ENCODE data around the gene CSNK2B.
"Not testable (repeated sequence)": the region's sequence is repeated elsewhere in the genome, so short reads cannot be mapped to it uniquely, and the experiment has no call there.

CSNK2B gene

GRCh38 chr6:31691078-31691463 is 25.2 kb downstream of the CSNK2B start:
- DNase-seq: no peak

- no peak for DNase-seq
Observed at GRCh38 chr6:31691564-31692108, 25.8 kb downstream of the CSNK2B start.

- no peak for DNase-seq
Observed at GRCh38 chr6:31692353-31692752, 26.5 kb downstream of the CSNK2B start.

- DNase-seq: no peak
Observed at GRCh38 chr6:31692886-31693285, 27.0 kb downstream of the CSNK2B start.

- DNase-seq: no peak
Observed at GRCh38 chr6:31693535-31693934, 27.7 kb downstream of the CSNK2B start.

GRCh38 chr6:31697555-31697954 is 31.7 kb downstream of the CSNK2B start:
- DNase-seq: no peak

GRCh38 chr6:31700740-31701401 is 35.0 kb downstream of the CSNK2B start:
- DNase-seq: no peak

- DNase-seq: no peak
Observed at GRCh38 chr6:31701666-31702404, 36.0 kb downstream of the CSNK2B start.

- DNase-seq: no peak
Observed at GRCh38 chr6:31702405-31702818, 36.5 kb downstream of the CSNK2B start.

- peak; percentile 97 for DNase-seq
Observed at GRCh38 chr6:31702819-31703716, 37.2 kb downstream of the CSNK2B start, which contains the start of gene ABHD16A. Gene ABHD16A (minus strand): TSS chr6:31703324. CDS start chr6:31703281, 43 bp downstream.

- no peak for DNase-seq
Observed at GRCh38 chr6:31705931-31706330, 40.1 kb downstream of the CSNK2B start.

- no peak for DNase-seq
Observed at GRCh38 chr6:31706599-31706998, 40.7 kb downstream of the CSNK2B start, which contains the start of gene LY6G6F. Gene LY6G6F (plus strand): TSS chr6:31706866. CDS start chr6:31706907, 41 bp downstream.

GRCh38 chr6:31707701-31708100 is 41.8 kb downstream of the CSNK2B start:
- no peak for DNase-seq

GRCh38 chr6:31708224-31708623 is 42.3 kb downstream of the CSNK2B start:
- no peak for DNase-seq

GRCh38 chr6:31709157-31709556 is 43.3 kb downstream of the CSNK2B start:
- DNase-seq: not testable (repeated sequence)

GRCh38 chr6:31710523-31711219 is 44.8 kb downstream of the CSNK2B start:
- DNase-seq: no peak

- no peak for DNase-seq
Observed at GRCh38 chr6:31711233-31711632, 45.4 kb downstream of the CSNK2B start.

- DNase-seq: no peak
Observed at GRCh38 chr6:31712296-31712695, 46.4 kb downstream of the CSNK2B start.

GRCh38 chr6:31713465-31713864 is 47.6 kb downstream of the CSNK2B start:
- no peak for DNase-seq

- DNase-seq: no peak
Observed at GRCh38 chr6:31713991-31714684, 48.3 kb downstream of the CSNK2B start.

Data from activated gamma-delta T cell treated with Interleukin-2 at 50 U/mL for 16 hours (primary cell).